Neural cell (in vitro differentiated cells): ENCODE results near the gene SEC14L1. TPM values are rescaled to one million over a fixed set of nuclear protein-coding genes. Genes with fewer than 3 reads are reported as not detected.

Source experiments
- H2AFZ ChIP-seq: fragments of 200-600, 300-800 bp; sonication (generic), shearing (Covaris generic); 2 replicates; pipeline ENCODE4 v1.6.0; 2014; ENCODE audit warnings: low read depth, mild to moderate bottlenecking, antibody characterized with exemption, low read length, moderate library complexity
- H3F3A ChIP-seq: fragments of 200-600 bp; shearing (Covaris generic); 2 replicates; pipeline ENCODE4 v1.6.1; 2016; ENCODE audit warnings: mild to moderate bottlenecking, moderate library complexity, mixed read lengths, antibody characterized with exemption, low read length; ENCODE audit not compliant: insufficient read depth, poor library complexity, severe bottlenecking
- H3K27ac ChIP-seq: fragments of 200-600, 300-800 bp; sonication (generic), shearing (Covaris generic); 2 replicates; pipeline ENCODE4 v1.5.1; 2014; ENCODE audit warnings: mild to moderate bottlenecking, low read length, moderate library complexity
- H3K27me3 ChIP-seq: fragments of 300-800, 200-600 bp; sonication (generic), shearing (Covaris generic); 2 replicates; pipeline ENCODE4 v1.6.0; 2014; ENCODE audit warnings: mild to moderate bottlenecking, low read depth, low read length, moderate library complexity; ENCODE audit not compliant: insufficient read depth
- H3K36me3 ChIP-seq: fragments of 300-800, 200-600 bp; sonication (generic), shearing (Covaris generic); 2 replicates; pipeline ENCODE4 v1.5.1; 2014; ENCODE audit warnings: mild to moderate bottlenecking, antibody characterized with exemption, low read length, moderate library complexity; ENCODE audit not compliant: insufficient read depth
- H3K4me2 ChIP-seq: fragments of 300-800, 200-600 bp; sonication (generic), shearing (Covaris generic); 2 replicates; pipeline ENCODE4 v1.6.0; 2014; ENCODE audit warnings: mild to moderate bottlenecking, low read length
- H3K4me3 ChIP-seq: fragments of 300-800, 200-600 bp; sonication (generic), shearing (Covaris generic); 2 replicates; pipeline ENCODE4 v1.5.1; 2014; ENCODE audit warnings: mild to moderate bottlenecking, low read length, moderate library complexity
- H3K79me2 ChIP-seq: fragments of 200-600 bp; shearing (Covaris generic); replicated peaks from 2 replicates; pipeline ENCODE4 v1.6.0; 2014; ENCODE audit warnings: mild to moderate bottlenecking, low read length, moderate library complexity; ENCODE audit not compliant: insufficient read depth
- H3K9ac ChIP-seq: fragments of 300-800, 200-600 bp; sonication (generic), shearing (Covaris generic); 2 replicates; pipeline ENCODE4 v1.6.1; 2016; ENCODE audit warnings: mild to moderate bottlenecking, low read length, mixed read lengths
- H3K9me2 ChIP-seq: fragments of 200-600 bp; shearing (Covaris generic); 2 replicates; pipeline ENCODE4 v1.6.1; 2016; ENCODE audit warnings: mild to moderate bottlenecking, low read length, mixed read lengths; ENCODE audit not compliant: insufficient read depth
- H3K9me3 ChIP-seq: fragments of 200-600, 300-800 bp; sonication (generic), shearing (Covaris generic); 2 replicates; pipeline ENCODE4 v1.6.1; 2016; ENCODE audit warnings: mild to moderate bottlenecking, mixed run types, low read length, moderate library complexity, mixed read lengths
- H4K20me1 ChIP-seq: fragments of 200-600 bp; shearing (Covaris generic); 2 replicates; pipeline ENCODE4 v1.6.1; 2016; ENCODE audit warnings: mild to moderate bottlenecking, mixed run types; ENCODE audit not compliant: insufficient read depth
- EP300 ChIP-seq: fragments of 450-650 bp; conservative IDR thresholded peaks from 2 replicates; pipeline ENCODE4 v1.6.1; 2014; ENCODE audit warnings: antibody characterized with exemption, mild to moderate bottlenecking, moderate library complexity; ENCODE audit not compliant: poor library complexity, severe bottlenecking
- EZH2 ChIP-seq: fragments of 200-600, 300-800 bp; shearing (Covaris generic), sonication (generic); IDR thresholded peaks from 2 replicates; pipeline ENCODE4 v1.6.1; 2014; ENCODE audit warnings: antibody characterized with exemption, low read length, borderline replicate concordance, mild to moderate bottlenecking; ENCODE audit not compliant: insufficient read depth, poor library complexity, severe bottlenecking
- MXI1 ChIP-seq: fragments of 450-650 bp; conservative IDR thresholded peaks from 2 replicates; pipeline ENCODE4 v1.6.1; 2014; ENCODE audit warnings: antibody characterized with exemption, mild to moderate bottlenecking; ENCODE audit not compliant: poor library complexity, severe bottlenecking
- POLR2AphosphoS5 ChIP-seq: IDR thresholded peaks from 2 replicates; pipeline ENCODE4 v1.6.1; 2012
- RAD21 ChIP-seq: fragments of 450-650 bp; conservative IDR thresholded peaks from 2 replicates; pipeline ENCODE4 v1.6.1; 2014; ENCODE audit warnings: antibody characterized with exemption, mild to moderate bottlenecking, moderate library complexity
- SMC3 ChIP-seq: fragments of 450-650 bp; conservative IDR thresholded peaks from 2 replicates; pipeline ENCODE4 v1.6.1; 2014; ENCODE audit warnings: antibody characterized with exemption, mild to moderate bottlenecking, moderate library complexity; ENCODE audit not compliant: poor library complexity
- TAF1 ChIP-seq: IDR thresholded peaks from 2 replicates; pipeline ENCODE4 v1.6.1; 2012; ENCODE audit warnings: low read depth
- polyA plus RNA-seq: library from polyadenylated mRNA; depleted of rRNA; stranded (reverse); fragments of >200 nt; gene quantifications from 2 replicates; pipeline ENCODE4 v1.2.3, GENCODE V29; 2014
- TF ChIP-seq, protein P1 (sequence below): fragments of 450-650 bp; IDR thresholded peaks from 2 replicates; pipeline ENCODE4 v1.5.1; 2014; ENCODE audit warnings: antibody characterized with exemption, mild to moderate bottlenecking, moderate library complexity; ENCODE audit not compliant: poor library complexity, severe bottlenecking
- TF ChIP-seq, protein P2 (sequence below): IDR thresholded peaks from 2 replicates; pipeline ENCODE4 v1.6.1; 2012; ENCODE audit warnings: borderline replicate concordance

The SEC14L1 gene
- polyA plus RNA-seq, 1 donor from 2014 or later = 40.4 TPM

DNA sequence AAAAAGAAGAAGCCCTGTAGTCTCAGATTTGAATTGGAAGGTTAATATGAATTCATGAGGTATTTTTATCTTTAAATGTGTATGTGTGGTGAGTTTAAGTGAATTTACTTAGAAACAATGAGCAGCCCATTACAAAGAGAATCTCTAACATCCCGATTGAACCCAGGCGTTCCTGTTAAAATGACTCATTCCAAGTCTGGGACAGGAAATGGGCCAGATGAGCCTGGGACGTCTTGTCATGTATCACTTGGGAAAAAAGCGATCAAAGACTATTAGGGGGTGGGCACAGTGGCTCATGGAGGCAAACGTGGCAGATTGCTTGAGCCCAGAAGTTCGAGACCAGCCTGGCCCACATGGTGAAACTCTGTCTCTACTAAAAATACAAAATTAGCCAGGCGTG is 81.6 kb downstream of the SEC14L1 start:
- no peaks in the 10 kb centered on the region for H3K27me3 ChIP-seq
- H3K4me3 ChIP-seq = no peak overlapping the region
- H3K4me2 ChIP-seq = no peak overlapping the region
- H3K27ac ChIP-seq = no peak overlapping the region
- no peaks in the 10 kb centered on the region for H3K36me3 ChIP-seq
- no peaks in the 10 kb centered on the region for H4K20me1 ChIP-seq
- H2AFZ ChIP-seq = no peak overlapping the region
- TF ChIP-seq POLR2AphosphoS5 = no peak
- no peak for TF ChIP-seq MXI1
- no peak for TF ChIP-seq TAF1
- TF ChIP-seq SMC3 = no peak
- TF ChIP-seq, protein P1, sequence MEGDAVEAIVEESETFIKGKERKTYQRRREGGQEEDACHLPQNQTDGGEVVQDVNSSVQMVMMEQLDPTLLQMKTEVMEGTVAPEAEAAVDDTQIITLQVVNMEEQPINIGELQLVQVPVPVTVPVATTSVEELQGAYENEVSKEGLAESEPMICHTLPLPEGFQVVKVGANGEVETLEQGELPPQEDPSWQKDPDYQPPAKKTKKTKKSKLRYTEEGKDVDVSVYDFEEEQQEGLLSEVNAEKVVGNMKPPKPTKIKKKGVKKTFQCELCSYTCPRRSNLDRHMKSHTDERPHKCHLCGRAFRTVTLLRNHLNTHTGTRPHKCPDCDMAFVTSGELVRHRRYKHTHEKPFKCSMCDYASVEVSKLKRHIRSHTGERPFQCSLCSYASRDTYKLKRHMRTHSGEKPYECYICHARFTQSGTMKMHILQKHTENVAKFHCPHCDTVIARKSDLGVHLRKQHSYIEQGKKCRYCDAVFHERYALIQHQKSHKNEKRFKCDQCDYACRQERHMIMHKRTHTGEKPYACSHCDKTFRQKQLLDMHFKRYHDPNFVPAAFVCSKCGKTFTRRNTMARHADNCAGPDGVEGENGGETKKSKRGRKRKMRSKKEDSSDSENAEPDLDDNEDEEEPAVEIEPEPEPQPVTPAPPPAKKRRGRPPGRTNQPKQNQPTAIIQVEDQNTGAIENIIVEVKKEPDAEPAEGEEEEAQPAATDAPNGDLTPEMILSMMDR = no peak
- TF ChIP-seq RAD21 = no peak
- no peak for TF ChIP-seq EP300
- TF ChIP-seq, protein P2, sequence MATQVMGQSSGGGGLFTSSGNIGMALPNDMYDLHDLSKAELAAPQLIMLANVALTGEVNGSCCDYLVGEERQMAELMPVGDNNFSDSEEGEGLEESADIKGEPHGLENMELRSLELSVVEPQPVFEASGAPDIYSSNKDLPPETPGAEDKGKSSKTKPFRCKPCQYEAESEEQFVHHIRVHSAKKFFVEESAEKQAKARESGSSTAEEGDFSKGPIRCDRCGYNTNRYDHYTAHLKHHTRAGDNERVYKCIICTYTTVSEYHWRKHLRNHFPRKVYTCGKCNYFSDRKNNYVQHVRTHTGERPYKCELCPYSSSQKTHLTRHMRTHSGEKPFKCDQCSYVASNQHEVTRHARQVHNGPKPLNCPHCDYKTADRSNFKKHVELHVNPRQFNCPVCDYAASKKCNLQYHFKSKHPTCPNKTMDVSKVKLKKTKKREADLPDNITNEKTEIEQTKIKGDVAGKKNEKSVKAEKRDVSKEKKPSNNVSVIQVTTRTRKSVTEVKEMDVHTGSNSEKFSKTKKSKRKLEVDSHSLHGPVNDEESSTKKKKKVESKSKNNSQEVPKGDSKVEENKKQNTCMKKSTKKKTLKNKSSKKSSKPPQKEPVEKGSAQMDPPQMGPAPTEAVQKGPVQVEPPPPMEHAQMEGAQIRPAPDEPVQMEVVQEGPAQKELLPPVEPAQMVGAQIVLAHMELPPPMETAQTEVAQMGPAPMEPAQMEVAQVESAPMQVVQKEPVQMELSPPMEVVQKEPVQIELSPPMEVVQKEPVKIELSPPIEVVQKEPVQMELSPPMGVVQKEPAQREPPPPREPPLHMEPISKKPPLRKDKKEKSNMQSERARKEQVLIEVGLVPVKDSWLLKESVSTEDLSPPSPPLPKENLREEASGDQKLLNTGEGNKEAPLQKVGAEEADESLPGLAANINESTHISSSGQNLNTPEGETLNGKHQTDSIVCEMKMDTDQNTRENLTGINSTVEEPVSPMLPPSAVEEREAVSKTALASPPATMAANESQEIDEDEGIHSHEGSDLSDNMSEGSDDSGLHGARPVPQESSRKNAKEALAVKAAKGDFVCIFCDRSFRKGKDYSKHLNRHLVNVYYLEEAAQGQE = no peak
- TF ChIP-seq EZH2 = no peak
- no peaks in the 10 kb centered on the region for H3K9me2 ChIP-seq
- no peaks in the 10 kb centered on the region for H3K79me2 ChIP-seq
- H3K9me3 ChIP-seq = no peaks in the 10 kb centered on the region
- H3K9ac ChIP-seq = no peak overlapping the region
- no peaks in the 10 kb centered on the region for H3F3A ChIP-seq

DNA sequence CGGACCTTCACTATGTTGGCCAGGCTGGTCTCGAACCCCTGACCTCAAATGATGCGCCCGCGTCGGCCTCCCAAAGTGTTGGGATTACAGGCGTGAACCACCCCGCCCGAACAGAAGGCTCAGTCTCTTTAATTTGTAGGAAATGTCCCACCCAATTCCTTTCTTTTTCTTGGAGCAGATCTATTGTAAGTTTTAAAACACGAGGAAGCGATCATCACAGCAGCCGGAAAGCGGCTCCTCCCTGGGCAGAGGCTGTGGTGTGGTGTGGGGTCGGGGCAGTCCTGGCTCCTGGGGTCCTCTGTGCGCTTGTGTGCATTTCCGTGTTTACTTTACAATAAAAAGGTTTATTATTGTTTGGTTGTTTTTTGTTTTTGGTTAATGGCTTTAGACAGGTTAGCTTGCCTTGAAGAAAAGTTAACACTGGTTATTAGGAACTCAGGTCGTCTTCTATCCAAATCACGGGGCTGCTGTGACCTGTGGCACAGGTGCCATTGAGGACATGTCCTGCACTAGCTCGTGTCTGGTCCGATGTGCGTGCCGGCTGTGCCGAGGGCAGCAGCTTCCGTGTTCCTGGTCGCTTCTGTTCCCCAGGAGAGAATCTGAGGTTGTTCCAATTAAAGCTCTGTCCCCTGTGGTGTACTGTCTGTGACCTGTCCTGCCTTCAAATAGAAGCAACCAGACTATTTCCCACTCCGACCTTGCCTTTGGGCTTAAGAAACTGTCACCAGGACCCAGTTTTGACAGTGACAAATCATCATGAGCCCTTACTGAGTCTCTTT is 83.1 kb downstream of the SEC14L1 start:
- no peak overlapping the region for H3K4me2 ChIP-seq
- H3F3A ChIP-seq = no peaks in the 10 kb centered on the region
- no peaks in the 10 kb centered on the region for H3K9me2 ChIP-seq
- H3K27me3 ChIP-seq = no peaks in the 10 kb centered on the region
- H2AFZ ChIP-seq = no peak overlapping the region
- no peak for TF ChIP-seq RAD21
- no peak for TF ChIP-seq SMC3
- no peak for TF ChIP-seq POLR2AphosphoS5
- TF ChIP-seq, protein P2 = no peak
- TF ChIP-seq, protein P1 = no peak
- TF ChIP-seq EZH2 = no peak
- no peak for TF ChIP-seq EP300
- no peak for TF ChIP-seq TAF1
- no peak for TF ChIP-seq MXI1
- no peak overlapping the region for H3K4me3 ChIP-seq
- H3K27ac ChIP-seq = no peak overlapping the region
- no peak overlapping the region for H3K9ac ChIP-seq
- no peaks in the 10 kb centered on the region for H3K79me2 ChIP-seq
- H3K36me3 ChIP-seq = no peaks in the 10 kb centered on the region
- H3K9me3 ChIP-seq = no peaks in the 10 kb centered on the region
- no peaks in the 10 kb centered on the region for H4K20me1 ChIP-seq
